Right lobe of liver (tissue), 4 donors: ENCODE results near the gene CA12.
A peak's percentile ranks its signal among the peaks of the same experiment; 100 is the strongest.

Experiments used
- CTCF ChIP-seq, 4 donors: fragments of 200-600 bp in 3 of 4; fragments of 450-650 bp in 1 of 4; IDR thresholded peaks; one replicate each; pipeline versions ENCODE4 v1.5.1 to v1.8.0; 2016 to 2022; ENCODE audit warnings: antibody characterized with exemption in 4 of 4, mild to moderate bottlenecking in 2 of 4
- POLR2A ChIP-seq: fragments of 450-650 bp; IDR thresholded peaks from one replicate; pipeline ENCODE4 v1.6.1; 2017; ENCODE audit warnings: antibody characterized with exemption, mild to moderate bottlenecking
- donor health status: DM: no; HTN: no; CAD: no.
- donor health status: DM: no; HTN: no; CAD: no.
- donor health status: DM: no; HTN: yes; CAD: no.

GRCh38 chr15:63277038-63277892 is 104.4 kb downstream of the CA12 start, which contains the start of gene APH1B:
- TF ChIP-seq CTCF (IDR thresholded peaks at IDR 0.05) = no peak
- peak; percentile 57 for TF ChIP-seq POLR2A
